ENCODE measurements around the gene CMIP.

- TF ChIP-seq CREM (CRISPR knock-in tag; IDR thresholded peaks at IDR 0.05) (no peak), CTCF (IDR thresholded peaks at IDR 0.05) (no peak), ZNF138 (CRISPR knock-in tag; conservative IDR thresholded peaks at IDR 0.05) (no peak), ETV6 (CRISPR knock-in tag; IDR thresholded peaks at IDR 0.05) (no peak), FOXJ3 (CRISPR knock-in tag; IDR thresholded peaks at IDR 0.05; ENCODE audit: borderline replicate concordance) (no peak), ZNF232 (CRISPR knock-in tag; IDR thresholded peaks at IDR 0.05) (no peak), FOXP4 (CRISPR knock-in tag; IDR thresholded peaks at IDR 0.05) (no peak), E2F4 (CRISPR knock-in tag; IDR thresholded peaks at IDR 0.05; ENCODE audit: borderline replicate concordance, low read depth) (no peak), USF1 (CRISPR knock-in tag; IDR thresholded peaks at IDR 0.05) (no peak), CBFB (CRISPR knock-in tag; IDR thresholded peaks at IDR 0.05; ENCODE audit: low read depth) (no peak), CREB1 (CRISPR knock-in tag; IDR thresholded peaks at IDR 0.05) (no peak), TEAD4 (CRISPR knock-in tag; IDR thresholded peaks at IDR 0.05) (no peak), ATF3 (CRISPR knock-in tag; conservative IDR thresholded peaks at IDR 0.05) (no peak)
Measured at GRCh38 chr16:81450783-81451491, 6.3 kb downstream of the CMIP start.

Data from WTC11 (cell line).